NK-92 (cell line): ENCODE measurements around the gene RASL10A.

Source experiments
- DNase-seq: peaks from one replicate; lab custom pipeline; 2025; ENCODE audit not compliant: unreplicated experiment; lab: John Stamatoyannopoulos, UW

Gene RASL10A

DNA sequence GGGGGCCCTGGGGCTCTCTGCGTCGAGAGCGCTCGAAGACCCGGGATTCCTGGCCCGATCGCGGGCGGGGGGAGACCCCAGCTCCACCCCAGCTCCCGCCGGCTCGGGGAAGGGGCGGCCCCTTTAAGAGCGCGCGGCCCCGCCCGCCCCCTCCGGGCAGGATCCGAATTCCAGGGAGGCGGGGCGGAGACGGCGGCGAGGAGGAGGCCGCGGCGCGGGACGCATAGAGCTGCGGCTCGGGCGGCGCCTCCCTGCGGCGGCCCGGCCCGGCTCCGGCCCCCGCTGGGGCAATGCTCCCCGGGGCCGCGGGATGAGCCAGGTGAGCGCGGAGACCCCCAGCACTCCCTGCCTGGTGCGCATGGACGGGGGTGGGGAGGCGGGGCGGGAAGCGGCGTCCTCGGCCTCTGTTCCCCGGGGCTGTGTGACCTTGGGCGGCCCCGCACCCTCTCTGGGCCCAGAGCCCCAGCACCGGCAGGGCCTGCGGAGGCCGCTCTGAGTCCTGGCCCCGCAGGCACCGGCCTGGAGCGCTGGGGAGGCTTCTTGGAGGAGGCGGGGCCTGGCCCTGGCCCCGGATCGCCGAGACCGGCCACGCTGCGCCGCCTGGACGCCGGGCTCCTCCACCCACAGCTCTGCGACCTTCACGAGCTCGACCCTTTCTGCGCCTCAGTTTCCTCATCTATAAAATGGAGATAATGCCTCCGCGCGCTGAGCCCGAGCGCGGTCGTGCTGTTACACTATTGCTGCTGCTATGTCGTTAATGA, 8.5 kb downstream of the RASL10A start:
- DNase-seq, result no peak

DNA sequence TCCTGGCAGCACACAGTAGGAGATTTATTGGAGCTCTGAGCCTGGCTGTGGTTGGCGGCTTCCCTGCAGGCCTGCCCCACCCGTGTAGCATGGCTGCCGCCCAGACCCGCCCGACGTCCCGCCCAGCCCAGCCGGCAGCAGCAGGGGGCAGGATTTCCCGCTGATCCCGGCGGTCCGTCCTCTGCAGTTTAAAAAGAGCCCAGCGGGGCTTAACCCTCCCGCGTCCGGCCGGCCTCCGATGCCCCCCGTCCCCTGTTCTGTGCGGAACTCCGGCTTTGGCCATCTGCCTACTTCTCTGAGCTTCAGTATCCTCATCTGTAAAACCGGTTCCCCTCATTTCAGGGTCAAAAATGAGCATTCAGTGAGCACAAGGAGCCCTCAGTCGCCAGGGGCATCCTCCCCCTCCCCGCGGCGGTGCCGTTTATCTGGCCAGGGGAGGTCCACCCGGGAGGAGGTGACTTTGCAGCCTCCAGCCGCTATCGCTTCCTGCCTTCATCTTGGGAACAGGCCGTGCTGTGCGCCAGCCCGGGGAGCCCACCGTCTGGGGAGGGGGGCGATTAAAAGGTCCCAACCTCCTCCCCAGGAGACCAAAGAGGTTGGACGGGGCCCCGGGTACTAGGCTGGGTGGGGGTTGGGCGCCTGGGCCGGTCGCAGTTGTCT, 9.2 kb downstream of the RASL10A start, which contains the start of gene GAS2L1:
Gene GAS2L1 (plus strand): TSS at position 476 of the 660 bp plus-strand sequence. CDS start 1,456 bp downstream, outside the sequence.
- DNase-seq, result no peak

DNA sequence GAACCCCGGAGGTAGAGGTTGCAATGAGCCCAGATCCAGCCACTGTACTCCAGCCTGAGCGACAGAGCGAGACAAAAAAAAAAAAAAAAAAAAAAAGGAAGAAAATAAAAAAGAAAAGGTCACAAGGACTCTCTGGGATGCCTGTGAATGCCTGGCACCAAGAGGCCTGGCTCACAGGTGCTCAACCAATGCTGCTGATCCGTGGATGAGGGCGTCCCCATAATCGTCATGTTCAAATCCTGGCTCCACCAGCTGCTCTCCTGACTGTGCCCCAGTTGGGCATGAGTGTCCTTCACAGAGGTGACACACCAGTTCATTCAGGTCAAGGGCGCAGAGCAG, 9.7 kb downstream of the RASL10A start:
- no peak for DNase-seq

DNA sequence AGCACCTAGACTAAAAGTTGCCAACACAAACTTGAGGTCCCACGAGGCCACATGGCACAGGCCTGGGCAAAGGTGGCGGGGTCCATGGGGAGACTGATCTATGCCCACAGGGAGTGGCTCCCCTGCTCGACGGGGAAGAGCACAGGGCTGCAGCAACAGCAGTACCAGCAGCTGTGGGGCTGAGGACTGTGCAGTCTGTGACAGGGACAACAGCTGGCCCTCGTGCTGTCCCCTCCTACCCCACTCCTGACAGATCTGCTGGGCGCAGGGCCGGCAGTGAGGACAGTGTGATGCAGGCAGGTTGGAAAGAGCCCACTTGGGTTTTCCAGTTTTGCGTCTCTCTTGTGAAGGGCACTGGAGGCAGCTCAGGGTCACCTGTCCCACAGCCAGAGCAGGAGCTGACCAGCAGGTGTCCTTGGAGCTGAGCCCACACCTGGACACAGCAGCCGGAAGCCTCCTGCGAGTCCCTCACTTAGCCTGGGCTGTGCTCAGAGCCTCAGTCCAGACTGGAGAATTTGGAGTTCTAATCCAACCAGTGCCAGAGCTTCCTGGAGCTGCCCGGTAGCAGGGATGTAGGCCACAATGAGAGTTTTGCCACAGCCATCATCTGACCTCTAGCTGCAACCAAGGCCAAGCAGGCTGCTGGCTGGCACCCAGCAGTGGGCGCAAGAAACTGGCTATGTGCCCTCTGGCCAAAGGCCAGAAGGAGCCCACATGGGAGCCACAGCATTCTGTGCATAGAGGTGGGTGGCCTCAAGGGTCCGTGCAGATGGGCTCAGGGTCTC, 12.6 kb downstream of the RASL10A start:
- DNase-seq, result no peak

DNA sequence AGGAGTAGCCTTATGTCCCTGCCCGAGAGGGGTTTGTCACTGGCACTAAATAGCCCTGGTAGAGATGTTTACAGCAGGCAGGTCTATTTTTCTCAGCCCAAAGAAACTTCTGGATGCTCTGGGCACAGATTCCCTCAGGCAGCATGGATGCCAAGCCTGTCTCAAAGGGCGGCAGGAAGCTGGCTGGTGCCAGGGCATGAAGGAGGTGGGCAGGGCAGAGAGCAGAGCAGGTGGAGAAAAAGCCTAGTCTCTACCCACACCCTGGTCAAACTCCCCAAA, 13.2 kb downstream of the RASL10A start:
- no peak for DNase-seq

DNA sequence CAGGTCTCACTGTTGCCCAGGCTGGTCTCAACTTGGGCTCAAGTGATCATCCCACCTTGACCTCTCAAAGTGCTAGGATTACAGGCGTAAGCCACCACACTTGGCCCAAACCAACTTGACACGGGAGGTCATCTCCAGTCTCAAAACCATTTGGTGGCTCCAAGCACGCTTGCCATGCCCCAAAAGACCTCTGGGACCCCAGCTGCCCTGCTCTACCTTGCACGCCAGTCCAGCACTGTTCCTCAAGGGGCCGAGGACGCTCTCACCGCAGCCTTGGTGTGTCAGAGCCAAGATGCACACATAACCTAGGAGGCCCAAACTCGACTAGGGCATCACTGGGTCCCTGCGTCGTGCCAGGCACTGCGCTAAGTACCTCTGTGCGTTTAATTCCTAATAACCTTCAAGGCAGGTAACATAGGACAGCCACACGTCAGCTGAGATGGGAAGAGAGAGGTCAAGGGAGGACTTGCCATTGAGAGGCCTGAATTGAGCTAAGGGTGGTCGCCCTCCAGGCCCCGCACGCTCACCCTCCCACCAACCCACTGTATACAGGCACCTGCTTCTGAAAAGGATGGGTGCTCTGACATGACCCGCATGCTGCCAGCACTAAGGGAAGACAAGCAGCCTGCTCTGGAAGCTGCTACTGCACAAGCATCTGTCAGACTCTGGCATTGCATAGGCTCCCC, 13.6 kb downstream of the RASL10A start:
- no peak for DNase-seq

DNA sequence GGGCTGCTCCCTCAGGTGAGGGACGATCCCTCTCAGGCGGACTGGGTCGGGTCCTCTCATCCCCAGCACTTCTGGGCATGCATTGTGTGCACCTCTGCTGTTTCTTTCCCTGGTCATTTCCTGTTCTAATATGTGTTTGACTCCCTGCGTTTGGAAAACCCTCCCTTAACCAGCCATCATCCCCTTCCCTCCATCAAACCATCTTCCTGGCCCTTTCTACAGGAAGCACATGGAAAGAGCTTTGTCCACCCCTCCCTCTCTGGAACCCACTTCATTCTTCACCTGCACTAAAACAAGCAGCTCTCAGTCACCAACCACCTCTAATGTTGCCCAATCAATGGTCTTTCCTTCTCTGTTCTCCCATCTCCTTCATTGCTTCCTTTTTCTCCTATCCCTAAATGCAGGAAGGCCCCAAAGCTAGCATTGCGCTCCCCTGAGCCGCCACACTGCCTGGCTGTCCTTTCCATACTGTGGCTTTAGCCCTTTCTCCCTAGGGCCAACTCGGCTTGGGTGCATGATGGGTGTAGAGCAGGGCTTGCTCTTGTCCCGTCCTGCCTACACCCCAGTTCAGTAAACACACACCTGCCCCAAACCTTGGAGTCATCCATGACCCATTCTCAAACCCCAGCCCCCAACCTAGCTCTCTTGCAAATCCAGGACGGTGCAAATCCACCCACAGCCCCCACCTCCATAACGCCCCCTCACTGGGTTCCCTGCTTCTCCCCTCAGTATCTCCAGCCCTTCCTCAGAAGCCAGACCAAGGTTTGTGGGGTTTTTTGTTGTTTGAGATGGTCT, 14.5 kb downstream of the RASL10A start:
- DNase-seq, result no peak

DNA sequence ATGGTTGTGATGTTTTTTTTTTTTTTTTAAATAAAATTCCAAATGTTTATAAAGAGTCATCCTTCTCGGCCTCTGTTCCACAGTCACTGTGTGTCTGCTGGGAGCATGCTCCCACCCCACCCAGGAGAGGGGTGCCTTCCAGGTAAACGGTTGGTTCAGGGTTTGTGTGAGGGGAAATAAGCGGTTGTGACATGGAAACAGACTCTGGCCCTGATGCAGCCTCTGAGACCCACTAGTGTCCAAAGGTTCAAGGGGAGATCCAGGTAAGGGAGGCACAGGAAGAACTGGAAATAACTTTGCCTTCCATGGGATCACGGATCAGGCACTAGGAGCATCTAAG, 15.1 kb downstream of the RASL10A start:
- DNase-seq, result no peak

DNA sequence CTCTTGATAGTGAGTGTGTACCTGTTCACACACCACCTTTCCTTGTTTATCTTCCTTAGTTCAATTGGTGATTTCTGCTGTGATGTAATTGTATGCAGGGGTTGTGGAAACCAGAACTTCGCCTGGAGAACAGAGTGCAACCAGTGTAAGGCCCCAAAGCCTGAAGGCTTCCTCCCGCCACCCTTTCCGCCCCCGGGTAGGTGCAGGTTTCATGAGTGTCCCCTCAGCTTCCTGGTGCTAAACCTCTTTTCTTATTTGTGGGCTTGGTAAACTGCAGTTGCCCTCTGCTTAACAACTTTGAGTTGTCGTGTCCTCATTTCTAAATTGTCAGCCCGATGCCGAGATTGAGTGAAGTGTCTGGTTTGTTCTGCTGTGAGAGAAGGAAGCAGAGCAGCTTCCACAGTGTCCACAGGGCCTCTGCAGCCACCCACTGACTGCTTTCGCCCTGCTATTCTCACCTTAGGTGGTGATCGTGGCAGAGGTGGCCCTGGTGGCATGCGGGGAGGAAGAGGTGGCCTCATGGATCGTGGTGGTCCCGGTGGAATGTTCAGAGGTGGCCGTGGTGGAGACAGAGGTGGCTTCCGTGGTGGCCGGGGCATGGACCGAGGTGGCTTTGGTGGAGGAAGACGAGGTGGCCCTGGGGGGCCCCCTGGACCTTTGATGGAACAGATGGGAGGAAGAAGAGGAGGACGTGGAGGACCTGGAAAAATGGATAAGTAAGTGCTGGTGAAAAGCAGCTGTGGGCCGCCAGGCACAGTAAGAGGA, 16.2 kb downstream of the RASL10A start:
- DNase-seq, result no peak

DNA sequence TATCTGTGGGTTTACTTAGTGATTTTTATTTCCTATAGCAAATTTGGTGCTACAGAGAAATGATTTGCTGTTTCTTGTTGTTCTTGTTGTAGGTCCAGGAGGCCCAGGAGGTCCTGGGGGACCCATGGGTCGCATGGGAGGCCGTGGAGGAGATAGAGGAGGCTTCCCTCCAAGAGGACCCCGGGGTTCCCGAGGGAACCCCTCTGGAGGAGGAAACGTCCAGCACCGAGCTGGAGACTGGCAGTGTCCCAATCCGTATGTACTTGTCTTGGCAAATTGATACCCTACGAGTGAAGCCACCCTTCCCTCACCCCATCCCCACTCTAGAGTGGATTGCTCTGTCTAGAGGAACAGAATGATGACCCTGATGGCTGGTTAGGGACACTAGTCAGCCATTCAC, 16.9 kb downstream of the RASL10A start:
- no peak for DNase-seq

DNA sequence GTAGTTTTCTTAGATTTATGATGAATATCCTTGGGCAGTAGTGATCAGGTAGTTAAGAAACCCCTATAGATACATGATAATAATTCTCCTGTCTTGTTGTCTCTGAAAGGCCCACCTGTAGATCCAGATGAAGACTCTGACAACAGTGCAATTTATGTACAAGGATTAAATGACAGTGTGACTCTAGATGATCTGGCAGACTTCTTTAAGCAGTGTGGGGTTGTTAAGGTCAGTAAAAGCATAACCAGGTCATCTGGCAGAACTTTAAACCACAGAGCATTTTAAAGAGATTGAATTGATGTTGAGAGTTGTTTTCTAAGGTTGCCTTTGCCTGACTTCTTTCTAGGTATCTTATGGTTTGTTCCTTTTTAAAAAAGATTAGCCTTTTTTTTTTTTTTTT, 23.1 kb downstream of the RASL10A start:
- DNase-seq, result no peak

DNA sequence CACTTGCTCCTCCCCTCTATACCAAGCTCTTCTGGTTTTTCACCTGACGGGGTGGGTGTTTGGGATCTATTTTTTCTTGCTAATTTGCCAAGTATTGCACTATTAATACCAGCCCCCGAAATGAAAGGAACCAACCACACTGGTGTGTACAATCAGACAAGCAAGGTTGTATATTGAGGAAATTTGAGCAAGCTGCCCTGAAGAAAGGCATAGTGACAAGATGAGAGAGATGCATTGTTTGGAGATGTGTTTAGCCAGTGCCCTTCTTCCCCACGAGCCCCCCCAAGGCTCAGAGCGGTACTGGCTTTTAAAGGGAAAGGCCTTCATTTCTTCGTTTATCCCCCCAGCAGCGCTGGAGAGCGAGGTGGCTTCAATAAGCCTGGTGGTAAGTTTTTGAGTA, 24.3 kb downstream of the RASL10A start:
- no peak for DNase-seq

DNA sequence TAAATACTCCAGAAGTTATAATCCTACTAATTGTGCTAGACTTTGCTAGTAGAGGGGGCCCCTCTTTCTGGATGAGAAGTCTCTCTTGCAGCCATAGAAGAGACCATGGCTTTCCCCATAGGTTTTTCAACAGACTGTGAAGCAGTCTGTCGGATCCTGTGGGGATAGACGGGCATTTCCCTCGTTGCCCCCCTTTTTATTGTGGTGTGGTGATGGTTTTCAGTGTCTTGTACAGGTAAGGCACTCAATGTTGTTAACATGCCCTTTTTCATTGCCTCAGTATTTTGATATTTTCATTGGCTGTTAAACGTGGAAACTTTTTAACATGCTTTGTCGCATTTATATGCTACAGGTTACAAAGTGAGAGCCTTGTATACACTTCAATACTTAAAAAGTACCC, 25.4 kb downstream of the RASL10A start:
- no peak for DNase-seq

DNA sequence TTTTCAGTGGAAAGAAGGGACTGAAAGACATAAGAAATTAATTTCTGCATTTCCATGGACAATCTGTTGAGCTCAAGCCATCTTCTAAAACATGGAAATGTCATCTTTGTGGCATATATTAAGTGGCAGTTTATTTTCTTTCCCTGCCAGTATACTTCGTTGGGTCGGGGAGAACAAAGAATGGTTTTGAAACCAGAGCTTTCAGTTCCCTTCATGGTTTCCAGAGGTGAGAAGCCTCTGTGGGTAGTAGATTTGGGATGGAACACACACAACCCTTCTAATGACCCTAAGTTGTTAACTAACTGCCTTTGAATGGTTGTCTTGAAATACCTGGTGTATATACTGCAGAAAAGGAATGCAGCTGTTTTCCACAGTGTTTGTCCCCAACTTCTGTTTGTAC, 26.7 kb downstream of the RASL10A start:
- DNase-seq, result no peak

DNA sequence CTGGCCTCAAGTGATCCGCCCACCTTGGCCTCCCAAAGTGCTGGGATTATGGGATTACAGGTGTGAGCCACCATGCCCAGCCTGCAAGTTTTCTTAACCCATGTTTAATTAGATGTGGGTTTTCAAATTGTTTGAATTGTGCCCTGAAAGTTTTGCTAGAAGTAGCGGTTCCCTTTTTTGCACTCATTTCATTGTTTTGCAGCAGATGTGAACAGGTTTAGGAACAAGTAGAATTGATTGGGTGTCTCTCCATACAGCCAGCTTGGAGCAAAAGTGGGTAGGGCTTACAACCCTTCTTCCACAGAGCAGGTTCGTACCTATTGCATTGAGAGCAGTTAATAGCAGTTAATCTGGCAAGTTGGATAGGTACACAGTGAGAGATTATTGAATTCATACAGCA, 31.3 kb downstream of the RASL10A start:
- no peak for DNase-seq

DNA sequence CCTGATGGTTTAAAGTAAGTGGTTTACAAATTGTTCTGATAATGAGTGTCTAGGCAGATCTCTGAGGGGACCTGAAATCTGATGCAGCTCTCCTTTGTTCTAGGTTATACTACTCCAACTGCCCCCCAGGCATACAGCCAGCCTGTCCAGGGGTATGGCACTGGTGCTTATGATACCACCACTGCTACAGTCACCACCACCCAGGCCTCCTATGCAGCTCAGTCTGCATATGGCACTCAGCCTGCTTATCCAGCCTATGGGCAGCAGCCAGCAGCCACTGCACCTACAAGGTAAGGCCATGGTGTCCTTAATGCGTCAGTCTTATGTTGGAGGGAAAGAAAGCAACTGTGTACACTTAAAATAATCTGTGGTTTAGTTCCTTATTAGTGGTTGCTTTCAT, 37.6 kb downstream of the RASL10A start:
- no peak for DNase-seq

DNA sequence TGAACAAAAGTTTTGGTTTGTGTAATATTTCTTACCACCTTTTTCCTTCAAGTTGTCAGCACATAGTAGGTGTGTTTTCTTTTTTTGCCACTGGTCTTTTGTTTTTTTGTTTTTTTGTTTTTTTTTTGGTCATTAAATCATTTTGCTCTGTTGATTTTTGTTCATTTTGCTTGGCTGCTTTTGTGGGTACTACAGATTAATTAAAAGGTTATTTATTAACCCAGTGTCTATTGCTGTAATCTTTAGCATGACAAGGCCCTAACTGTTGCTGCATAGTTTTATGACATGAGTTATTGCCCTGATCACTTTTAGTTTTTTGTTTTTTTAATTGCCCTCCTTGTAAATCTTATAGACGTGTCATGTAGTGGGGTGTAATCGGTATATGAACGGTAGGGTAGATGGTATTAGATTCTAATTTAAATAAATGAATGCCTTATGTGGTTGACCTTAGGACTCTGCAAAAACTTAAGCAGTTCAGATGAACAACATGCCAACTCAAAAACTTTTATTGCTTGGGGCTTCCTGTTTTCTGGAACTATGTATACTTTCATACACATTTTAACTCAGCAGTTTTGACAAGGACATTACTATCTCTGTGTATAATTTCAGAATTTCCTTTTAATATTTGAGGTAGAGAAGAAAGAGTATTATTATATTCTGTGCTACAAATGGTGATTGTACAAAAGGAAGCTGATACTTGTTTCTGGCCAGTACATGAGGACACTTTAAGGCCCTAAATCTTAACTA, 39.5 kb downstream of the RASL10A start:
- DNase-seq, result no peak

DNA sequence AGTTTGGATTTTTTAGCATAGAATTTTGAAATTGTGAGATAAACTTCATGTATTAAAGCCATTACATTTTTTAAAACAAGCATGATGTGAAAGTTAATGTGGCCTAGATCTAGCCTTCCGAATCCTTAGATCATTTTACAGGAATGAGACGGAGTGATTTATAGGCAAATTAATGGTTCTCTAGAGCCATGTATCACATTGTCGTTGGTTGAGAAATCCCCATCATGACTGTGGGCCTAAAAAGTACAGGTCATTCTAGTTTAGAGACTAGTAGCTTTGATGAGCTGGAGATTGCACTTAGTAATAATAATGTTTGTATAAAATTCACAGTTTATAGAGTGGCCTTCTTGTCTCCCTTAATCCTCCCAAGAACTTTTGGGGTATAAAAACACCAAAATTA, 40.3 kb downstream of the RASL10A start:
- no peak for DNase-seq

DNA sequence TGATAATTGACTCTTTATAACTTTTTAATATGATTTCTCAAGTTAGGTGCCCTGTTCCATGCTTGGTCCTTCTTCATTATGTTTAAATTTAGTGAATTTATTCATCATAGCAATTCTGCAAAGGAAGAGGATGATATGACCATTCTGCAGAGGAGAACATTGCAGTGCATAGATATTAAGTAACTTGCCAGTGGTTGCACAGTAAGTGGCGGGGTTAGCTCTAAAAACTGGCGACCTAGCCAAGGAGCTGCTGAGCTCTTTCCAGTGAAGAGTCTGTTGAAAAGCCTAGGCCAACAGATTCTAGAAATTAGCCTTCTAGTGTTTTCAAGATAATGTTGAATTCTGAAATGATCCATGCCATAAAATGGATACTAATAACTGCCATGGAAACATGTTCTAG, 42.9 kb downstream of the RASL10A start:
- DNase-seq, result no peak
